GM19351 (cell line): ENCODE data around the gene BMP6.

Experiments used
- ATAC-seq: cut with Tn5 transposase; IDR thresholded peaks from one replicate; pipeline ENCODE4 v1.9.1; 2021; ENCODE audit warnings: mild to moderate bottlenecking, moderate library complexity; ENCODE audit not compliant: unreplicated experiment

The BMP6 gene

DNA sequence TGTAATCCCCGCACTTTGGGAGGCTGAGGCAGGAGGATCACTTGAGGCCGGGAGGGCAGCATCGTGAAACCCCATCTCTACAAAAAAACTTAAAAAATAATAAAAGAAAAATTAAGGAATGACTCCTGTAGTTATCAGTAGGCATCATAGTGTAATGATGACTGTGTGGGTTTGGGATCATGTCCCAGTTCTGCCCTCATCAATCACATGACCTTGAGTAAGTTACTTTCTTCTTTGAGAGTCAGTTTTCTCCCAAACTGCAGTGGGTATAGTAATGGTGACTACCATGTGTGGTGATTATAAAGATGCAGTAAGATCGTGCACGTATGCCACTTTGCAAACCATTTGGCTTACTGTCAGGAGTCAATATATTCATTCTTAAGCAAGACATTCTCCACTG, 95.5 kb downstream of the BMP6 start:
- no peak for ATAC-seq

DNA sequence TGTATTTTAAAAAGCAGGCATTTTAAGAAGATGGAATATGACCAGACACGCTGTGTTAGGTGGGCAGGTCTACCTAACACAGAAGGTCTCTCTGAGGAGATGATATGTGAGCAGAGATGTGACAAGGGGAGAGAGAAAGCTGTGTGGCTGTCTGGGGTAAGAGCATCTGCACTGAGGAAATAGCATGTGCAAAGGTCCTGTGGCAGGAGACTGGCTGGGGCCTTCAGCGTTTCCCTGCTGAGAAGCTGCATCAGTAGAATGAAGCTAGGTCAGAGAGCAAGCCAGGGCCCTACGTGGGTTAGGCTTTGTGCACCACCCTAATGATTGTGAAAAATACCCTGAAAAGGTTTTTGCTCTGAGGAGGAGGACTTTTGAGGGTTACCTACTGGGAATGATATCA, 97.7 kb downstream of the BMP6 start:
- ATAC-seq: no peak

DNA sequence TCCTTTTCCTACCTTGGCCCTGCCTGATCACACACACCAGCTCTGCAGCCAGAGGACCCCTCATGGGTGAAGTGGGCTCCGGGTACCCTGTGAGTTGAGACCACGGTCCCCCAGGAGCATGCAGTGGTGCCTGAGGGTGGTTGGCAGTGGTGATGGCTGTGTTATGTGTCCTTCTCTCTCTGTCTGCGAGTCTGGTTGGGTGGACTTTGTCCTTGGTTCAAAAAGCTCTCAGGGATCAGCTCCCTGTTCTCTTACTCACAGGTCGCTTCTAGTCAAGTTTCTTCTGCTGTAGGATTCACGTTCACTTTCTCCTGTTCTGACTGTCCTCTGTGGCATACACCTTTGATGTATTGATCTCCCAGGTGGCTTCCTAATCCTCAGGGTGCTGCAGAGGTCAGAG, 100.1 kb downstream of the BMP6 start:
- no peak for ATAC-seq

DNA sequence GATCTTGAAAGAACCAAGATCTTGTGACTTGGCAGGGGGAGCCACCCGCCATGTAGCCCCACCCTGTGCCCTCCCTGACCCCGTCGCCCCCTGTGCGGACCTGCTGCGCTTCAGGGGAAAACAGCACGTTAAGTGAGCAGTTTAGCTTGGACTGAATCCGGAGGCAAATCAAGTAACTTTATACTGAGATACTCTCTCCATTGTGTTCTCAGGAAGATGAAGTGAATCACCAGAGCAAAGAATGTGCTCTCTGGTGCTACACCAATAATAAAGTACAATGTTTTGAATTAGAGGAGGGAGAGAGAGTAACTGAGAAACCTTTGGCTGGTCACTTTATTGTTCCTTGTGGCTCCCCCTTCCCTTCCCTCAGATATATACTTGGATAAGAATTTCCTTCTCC, 101.2 kb downstream of the BMP6 start:
- ATAC-seq: no peak

DNA sequence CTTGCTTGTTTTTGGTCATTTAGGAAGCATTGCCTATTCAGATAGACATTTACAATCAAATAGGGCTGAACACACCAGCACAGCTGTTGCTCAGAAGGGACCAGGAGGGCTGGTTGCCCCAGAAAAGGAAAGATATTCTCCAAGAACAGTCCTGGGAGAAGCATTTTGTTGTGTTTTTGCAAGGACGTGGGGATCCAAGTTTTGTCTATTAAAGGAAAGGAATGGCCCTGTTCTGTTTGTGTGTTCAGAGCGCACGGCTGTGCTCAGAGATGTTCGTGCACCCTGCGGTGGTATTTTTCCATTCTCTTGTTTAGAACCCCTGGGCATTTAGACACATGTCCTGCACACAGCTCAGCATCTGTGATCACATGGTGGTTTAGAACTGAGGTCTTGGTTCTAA, 102.2 kb downstream of the BMP6 start:
- ATAC-seq: no peak

DNA sequence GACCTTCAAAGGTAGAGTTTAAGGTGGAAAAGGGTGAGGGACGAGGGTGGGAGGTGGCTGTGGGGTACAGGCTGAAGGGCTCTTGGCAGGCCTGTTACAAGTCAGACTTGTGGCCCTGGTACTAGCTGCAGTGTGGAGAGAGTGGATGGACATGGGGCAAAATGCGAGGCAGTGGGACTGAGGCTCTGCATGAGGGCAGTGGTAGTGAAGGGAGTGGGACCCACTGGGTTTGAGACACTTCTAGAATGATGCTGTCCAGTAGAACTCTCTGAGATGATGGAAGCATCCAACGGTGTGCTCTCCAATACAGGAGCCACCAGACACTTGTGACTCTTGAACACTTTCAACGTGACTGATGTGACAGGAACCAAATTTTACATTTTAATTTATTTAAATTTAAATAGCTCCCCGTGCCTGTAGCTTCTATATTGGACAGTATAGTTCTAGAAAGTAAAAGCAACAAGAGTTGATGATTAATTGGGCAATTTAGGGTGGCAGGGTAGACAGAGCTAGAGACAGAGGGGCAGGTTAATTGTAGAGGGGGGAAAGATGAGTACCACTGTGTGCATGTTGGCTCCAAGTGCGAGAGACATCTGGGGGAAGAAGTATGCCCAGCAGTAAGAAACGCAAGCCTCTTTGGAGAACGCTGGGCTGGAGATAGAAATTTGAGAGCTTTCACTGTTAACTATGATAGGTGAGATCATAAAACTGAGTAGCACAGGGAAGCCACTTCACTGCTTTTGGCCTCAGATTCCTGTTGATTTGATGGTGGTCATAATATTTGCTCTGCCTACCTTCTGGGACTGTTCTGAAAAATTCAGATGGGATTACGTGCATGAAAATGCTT, 107.2 kb downstream of the BMP6 start:
- no peak for ATAC-seq

DNA sequence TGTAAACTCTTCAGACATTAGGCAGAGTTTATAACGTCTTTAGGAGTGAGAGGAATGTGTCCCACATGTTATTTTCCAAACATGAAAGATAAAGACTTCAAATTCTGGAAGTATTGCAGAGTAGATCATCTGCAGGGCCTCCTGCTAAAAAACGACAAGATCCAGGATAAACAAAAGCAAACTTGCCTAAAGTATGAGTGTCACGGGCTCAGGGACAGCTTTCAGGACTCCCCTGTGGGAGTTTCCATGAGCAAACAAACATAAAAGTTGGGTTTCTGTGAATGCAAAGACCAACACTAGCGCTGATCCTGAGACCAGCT, 107.8 kb downstream of the BMP6 start:
- no peak for ATAC-seq

DNA sequence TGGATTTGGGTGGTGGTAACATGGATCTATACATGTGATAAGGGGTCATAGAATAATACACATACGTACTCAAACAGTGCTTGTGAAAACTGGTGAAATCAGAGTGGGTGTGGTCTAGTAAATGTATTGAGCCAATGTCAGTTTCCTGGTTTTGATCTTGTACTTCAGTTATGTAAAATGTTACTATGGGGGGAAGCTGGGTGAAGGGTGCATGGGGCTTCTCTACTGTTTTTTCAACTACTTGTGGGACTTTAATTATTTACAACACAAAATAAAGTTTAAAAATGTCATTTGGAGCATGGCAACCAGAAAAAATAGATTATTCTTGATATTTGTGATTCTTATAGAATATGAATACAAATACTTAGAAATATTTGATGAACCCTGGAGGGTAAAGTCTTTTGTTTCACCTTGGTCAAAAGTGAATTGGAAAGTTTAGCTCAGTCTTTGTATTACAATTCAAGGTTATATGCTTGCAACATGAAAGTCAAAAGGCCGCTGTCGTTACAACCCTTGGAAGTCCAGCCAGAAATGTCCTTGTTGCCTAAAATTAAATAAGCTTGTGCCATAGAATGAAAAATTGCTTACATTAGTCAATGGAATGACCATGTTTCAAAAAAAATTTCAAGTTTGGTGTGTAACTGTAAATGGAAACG, 110.6 kb downstream of the BMP6 start:
- no peak for ATAC-seq

DNA sequence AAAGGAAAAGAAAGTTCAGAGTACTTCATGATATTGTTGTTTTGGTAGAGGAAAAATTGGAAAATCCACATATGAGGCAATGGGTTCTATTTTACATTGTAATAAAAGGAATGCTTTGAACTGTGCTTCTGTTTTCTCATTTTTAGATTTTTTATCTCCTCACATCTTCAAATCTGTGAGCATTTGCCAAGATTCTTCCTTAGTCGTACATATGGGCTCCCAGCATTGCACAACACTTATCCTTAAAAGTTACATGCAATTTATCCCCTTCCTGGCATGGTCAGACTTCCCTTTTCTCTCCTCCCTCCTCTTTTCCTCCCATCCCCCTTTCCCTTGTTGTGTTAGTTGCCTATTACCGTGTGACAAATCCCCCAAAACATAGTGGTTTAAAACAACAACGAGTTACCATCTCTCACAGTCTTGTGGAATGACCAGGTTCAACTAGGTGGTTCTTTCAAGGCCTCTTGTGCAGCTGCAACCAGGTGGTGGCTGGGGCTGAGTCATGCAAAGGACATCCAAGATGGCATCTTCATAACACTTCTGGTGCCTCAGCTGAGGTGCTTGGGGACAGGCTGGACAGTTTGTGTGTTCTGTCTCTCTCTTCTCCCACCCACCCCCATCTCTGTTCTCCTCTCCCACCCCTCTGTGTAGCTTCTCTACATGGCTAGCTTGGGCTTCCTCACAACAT, 116.0 kb downstream of the BMP6 start:
- ATAC-seq: no peak

DNA sequence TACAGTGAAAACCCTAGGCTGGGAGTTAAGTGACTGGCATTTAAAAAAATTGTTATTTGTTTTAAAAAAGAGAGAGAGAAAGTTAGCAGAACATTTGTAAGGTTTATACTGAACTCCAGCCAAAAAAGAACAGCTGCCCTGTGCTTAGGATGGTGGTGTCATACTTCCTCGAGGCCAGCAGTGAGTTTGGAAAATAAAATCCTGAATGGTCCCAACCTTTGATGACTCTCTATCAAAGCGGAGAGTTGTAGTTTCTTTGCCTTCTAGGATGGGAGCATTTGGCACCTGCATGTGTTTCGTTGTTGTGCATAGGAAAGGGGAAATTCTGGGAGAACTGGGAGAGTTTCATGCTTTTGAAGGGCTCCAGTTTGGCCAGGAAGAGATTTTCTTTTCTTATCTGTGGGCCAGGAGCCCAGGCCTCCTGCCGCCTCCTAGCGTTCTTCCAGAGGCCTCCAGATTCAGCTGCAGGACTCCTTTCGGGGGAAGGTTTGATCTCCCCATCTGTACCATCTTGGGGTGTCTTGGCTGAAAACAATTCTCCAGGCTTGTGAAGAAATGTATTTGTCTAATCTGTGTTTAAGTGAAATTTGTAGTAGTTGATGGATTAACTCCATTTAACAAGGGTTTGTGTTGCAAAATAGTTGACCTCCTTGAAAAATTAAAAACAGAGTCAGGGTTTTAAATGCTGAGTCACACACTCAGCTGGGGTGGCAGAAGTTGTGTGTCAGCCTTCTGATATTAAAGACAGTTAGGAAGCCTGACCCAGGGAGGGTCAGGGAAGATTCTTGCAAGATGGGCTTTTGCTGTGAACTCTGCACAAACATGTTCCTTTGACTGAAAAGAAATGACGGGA, 121.3 kb downstream of the BMP6 start:
- ATAC-seq: no peak

DNA sequence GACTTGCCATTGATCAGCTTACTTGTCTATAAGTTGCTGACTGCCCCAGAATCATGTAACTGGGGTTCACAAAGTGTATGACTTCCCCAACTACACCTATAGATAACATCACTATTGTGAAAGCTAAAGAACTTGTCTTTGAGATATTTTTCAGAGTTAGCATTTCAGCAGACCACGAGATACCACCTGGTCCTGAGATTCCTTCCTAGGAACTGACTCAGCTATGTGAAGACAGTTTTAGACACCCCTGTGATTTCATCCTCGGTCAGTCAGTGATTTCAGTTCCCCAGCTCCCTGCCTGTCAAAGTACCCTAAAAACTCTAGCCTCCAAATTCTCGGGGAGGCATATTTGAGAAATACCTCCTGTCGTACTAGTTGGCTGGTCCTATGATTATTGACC, 122.3 kb downstream of the BMP6 start:
- ATAC-seq: no peak

DNA sequence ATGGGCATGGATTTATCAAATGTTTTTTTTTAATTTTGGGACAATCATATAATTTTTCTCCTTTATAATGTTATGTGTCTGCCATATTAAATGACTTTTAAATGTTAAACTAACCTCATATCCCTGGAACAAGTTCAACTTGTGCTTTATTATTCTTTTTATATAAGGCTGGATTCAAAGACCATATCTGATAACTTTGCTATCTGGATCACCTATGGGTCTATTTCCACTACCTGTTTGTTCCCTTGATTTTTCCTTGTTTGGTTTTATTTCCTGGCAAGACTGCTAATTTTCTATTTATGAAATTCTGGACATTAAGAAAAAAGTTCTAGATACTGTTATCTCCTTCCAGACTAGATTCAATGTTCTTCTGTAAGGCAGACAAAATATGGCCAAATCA, 125.9 kb downstream of the BMP6 start:
- ATAC-seq: no peak

DNA sequence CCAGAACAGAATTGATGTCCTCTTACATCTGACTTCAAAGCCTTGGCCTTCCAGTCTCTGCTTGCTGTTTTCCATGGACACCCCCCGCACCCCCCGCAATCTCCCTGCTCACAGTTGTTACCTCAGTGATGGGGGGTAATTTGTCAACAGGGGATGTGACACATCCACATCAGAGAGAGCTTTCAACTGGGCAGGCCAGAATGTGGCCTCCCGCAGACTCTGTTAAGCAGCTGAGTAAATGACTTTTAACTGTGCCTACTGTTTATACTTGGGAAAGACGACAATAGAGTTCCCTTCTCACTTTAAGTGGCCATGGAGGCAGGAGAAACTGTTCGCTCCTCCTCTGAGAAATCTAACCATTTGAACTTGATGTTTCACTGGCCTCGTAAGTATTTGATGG, 133.7 kb downstream of the BMP6 start:
- ATAC-seq: no peak

DNA sequence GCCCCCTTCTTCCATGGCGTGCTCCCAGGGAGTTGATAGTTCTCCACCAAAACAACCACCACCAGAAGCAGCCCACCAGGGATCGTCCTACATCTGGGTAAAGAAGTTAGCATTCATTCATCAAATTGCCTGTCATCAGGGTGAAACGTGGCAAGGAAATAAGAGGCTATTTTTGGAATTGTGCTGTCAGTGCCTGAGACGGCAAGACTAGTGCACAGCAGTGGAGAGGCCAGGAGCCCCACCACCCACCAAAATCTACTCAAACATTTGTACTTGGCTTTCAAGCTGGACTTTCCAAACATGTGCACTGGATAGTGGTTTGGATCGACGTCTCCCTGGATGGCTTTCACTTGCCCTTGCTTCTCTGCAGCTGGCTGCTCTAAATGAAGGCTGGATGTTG, 139.9 kb downstream of the BMP6 start:
- ATAC-seq: no peak

DNA sequence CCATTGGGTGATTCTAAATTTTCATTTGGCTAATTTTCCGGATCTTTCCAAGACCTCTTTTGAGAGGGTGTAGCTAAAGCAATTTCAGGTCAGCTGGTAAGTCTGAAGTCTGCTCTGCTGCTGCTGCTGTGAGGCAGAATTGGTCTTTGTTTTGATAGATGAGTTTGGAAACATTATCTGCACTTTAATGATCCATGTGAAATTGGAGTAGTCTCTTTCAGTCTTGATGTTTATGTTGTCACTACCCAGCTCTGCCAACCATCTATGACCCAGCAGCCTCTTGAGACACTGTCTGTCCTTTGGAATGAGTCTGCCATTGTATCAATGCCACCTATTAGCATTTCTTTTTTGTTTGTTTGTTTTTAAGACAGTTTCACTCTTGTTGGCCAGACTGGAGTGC, 140.6 kb downstream of the BMP6 start:
- ATAC-seq: no peak

DNA sequence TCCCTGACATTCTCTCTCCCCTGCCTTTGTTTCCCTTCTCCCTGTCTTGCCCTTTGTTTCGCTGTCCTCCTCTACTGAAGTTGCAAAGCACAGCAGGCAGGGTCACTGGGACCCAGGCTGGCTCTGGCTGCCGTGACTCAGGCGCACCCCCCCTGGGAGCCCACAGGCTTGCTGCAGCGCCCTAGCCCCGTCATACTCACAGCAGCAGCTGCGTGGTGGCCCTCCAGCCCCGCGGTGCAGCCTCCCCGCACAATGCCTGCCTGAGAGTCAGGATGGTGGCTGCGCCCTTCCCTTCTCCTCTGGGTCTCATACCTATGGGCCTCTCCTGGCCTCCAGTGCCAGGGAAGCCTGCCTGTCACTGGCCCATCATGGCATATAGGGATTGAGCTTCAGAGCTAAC, 143.0 kb downstream of the BMP6 start:
- no peak for ATAC-seq

DNA sequence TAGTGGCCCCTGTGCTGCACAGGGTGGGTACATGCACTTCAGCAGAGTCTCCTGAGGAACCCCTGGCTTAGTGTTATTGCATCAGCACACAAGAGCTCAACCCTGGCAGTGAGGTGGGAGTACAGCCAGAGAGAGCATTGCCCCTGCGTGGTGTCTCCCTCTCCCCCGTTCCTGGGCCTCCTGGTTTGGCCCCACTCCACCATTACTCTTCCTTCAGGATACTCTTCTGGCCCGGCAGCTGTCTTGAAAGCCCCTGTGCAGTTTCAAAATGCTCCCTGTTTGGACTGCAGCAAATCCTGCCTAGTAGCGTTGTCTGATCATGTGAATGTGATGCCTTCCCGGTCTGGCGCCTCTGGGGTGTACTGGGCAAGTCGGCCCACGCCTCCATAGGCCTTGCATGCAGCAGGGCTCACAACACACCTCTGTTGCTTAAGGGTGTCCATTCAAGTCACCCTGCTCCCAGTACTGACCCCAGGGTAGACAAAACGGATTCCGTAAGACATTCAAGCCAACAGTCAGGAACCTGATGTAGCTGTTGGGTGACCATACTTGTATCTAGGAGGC, 152.6 kb downstream of the BMP6 start:
- no peak for ATAC-seq

DNA sequence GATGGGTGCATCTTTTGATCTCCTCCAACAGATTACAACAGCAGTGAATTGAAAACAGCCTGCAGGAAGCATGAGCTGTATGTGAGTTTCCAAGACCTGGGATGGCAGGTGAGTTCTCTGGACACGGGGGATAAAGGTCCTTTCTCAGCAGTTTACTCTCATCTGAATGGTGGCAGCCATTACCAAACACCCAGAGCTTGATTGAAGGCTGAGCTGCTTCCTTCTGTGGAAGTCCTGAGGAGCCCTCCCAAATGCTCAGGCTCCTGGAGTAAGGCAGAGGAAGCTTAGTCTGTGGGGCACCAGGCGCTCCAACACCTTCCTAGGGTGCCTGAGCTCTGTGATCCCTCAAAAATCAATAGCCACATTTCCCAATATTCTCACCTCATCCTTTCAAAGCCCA, 153.1 kb downstream of the BMP6 start:
- no peak for ATAC-seq

DNA sequence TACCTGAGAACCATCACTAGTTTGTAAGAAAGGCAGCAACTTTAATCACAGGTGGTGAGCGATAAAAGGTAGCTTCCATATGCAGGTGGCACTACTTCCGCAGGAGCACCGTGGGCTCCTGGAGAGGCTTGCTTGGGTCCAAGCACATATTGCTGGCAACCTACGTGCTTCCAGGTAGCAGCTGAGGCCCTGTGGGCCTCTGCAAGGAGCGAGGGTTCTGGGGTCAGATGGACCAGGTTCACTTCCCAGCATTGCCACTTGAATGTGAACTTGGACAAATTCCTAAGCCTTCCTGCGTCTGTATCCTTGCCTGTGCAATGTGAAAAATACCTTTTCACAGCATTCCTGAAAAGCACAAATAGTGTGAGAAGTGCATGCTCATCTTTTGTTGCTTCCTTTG, 153.7 kb downstream of the BMP6 start:
- no peak for ATAC-seq

DNA sequence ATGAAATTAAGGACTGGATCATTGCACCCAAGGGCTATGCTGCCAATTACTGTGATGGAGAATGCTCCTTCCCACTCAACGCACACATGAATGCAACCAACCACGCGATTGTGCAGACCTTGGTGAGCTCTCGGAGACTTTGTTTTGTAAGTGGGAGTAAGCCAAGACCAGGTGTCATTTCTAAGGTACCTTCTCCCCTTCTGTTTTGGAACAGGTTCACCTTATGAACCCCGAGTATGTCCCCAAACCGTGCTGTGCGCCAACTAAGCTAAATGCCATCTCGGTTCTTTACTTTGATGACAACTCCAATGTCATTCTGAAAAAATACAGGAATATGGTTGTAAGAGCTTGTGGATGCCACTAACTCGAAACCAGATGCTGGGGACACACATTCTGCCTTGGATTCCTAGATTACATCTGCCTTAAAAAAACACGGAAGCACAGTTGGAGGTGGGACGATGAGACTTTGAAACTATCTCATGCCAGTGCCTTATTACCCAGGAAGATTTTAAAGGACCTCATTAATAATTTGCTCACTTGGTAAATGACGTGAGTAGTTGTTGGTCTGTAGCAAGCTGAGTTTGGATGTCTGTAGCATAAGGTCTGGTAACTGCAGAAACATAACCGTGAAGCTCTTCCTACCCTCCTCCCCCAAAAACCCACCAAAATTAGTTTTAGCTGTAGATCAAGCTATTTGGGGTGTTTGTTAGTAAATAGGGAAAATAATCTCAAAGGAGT, 154.2 kb downstream of the BMP6 start:
- ATAC-seq: no peak
